ES-I3 (cell line): ENCODE data around the gene KIAA1191.
"Not testable (repeated sequence)": the region's sequence is repeated elsewhere in the genome, so short reads cannot be mapped to it uniquely, and the experiment has no call there.

ENCODE experiments used
- H3K36me3 ChIP-seq: 2 replicates; pipeline ENCODE4 v1.6.1; 2013; ENCODE audit warnings: mild to moderate bottlenecking, low read length, control low read depth, moderate library complexity; ENCODE audit not compliant: insufficient read depth
- H3K4me1 ChIP-seq: 2 replicates; pipeline ENCODE4 v1.6.1; 2013; ENCODE audit warnings: mild to moderate bottlenecking, control low read depth, low read length; ENCODE audit not compliant: insufficient read depth
- H3K9ac ChIP-seq: 2 replicates; pipeline ENCODE4 v1.6.1; 2013; ENCODE audit warnings: low read depth, mild to moderate bottlenecking, low read length, moderate library complexity
- H3K9me3 ChIP-seq: 2 replicates; pipeline ENCODE4 v1.6.1; 2013; ENCODE audit warnings: mild to moderate bottlenecking, low read length, moderate library complexity; ENCODE audit not compliant: control insufficient read depth, insufficient read depth

KIAA1191 gene

DNA sequence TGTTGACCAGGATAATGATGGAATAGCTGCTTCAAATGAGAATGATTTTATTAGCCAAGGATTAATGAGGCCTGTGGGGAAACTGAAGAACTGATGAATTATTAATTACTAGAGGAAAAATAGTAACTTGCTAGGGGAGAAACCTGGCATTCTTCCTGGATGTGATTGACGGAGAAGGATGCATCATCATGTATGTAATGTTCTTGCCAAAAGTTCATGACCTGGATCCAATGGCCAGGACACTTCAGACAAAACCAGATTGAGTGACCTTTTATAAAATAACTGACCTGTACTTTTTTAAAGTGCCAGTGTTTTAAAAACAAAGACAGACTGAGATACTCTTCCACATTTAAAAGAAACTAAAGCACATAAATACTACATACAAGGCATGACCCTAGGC is 23.7 kb downstream of the KIAA1191 start:
- Histone ChIP-seq H3K36me3 (peaks cover 5% of the 10 kb centered on the region; the same call in 1 of the 2 replicates), H3K9me3 (no peaks in the 10 kb centered on the region), H3K4me1 (no peaks in the 10 kb centered on the region), H3K9ac (no peak overlapping the region)

DNA sequence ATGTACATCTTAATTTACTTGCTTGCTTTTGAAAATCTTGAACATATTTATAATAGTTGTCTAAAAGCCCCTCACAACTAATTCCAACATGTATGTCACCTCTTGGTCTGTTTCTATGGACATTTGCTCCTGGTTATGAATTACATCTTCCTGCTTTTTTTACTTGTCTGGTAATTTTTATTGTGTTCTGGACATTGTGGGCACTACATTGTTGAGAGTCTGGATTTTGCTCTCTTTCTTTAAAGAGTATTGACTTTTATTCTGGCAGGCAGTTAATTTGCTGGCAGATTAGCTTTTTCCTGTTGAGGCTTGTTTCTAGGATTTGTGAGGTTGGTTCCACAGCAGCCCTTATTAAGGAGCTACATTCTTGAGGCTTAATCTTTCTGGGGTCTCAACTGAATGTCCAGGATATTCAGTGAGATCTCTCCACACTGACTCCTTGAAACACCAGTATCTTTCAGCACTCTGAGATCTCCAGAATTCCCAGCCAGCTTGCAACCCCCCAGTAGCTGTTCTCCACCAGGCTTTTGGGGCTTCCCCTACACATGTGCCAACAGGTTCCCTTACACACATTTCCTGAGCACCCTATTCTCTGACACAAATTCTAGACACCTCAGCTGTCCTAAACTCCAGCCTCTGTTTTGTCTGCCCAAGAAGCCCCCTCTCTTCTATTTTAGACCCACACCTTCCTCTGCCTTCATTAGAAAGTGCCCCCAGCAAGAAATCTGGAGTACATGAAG is 27.4 kb downstream of the KIAA1191 start:
- no peaks in the 10 kb centered on the region for H3K9me3 ChIP-seq
- H3K4me1 ChIP-seq = no peaks in the 10 kb centered on the region
- peaks cover 5% of the 10 kb centered on the region; the same call in 1 of the 2 replicates for H3K36me3 ChIP-seq
- H3K9ac ChIP-seq = no peak overlapping the region

DNA sequence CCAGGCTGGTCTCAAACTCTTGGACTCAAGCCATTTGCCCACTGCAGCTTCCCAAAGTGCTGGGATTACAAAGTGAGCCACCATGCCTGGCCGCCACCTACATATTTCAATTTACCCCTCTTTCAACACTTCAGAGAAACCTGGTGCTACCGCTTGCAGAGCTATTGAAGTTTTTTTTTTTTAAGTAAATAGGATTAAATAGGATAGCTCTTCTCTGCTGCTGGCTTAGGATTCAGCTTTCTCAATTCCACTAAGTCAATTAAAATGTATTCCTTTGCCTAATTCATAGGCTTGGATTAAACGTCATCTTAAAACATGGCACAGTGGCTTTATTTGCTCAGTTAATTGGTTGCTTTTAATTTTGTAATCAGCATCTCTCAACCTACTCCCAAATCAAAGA is 41.0 kb downstream of the KIAA1191 start:
- no peaks in the 10 kb centered on the region for H3K36me3 ChIP-seq

DNA sequence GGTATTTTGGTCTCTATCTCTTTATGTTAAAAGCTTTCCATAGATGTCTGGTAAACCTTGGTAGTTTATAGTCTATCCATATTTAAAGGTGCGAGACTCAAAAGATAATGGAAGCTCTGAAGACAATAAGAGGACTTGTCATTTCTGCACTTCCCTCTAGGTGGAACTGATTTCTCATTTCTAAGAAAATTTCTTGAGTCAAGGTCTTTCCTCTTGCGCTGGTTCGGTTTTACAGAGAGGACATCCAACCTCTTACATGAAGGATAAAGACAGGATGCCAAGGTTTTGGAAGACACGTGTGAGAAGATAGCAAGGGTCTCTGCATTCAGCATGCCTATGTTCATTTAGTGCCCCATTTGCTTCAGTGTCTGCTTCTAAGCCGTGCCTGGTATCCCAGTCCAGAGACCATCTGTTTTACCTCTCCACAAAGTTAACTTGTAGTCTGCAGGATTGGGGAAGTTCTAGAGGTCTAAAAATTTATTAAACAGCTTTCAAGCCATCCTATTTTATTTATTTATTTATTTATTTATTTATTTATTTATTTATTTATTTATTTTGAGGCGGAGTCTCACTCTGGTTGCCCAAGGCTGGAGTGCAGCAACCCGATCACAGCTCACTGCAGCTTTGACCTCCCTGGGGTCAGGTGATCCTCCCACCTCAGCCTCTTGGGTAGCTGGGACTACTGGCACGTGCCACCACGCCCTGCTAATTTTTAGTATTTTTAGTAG is 41.6 kb downstream of the KIAA1191 start:
- no peak overlapping the region for H3K9ac ChIP-seq
- H3K9me3 ChIP-seq = no peaks in the 10 kb centered on the region
- peaks cover under 1% of the 10 kb centered on the region; the same call in 1 of the 2 replicates for H3K36me3 ChIP-seq
- no peaks in the 10 kb centered on the region for H3K4me1 ChIP-seq

More for the DNA sequence above, 41.0 kb downstream of the KIAA1191 start:
- Histone ChIP-seq H3K9me3 (no peaks in the 10 kb centered on the region), H3K4me1 (no peaks in the 10 kb centered on the region), H3K9ac (no peak overlapping the region)

DNA sequence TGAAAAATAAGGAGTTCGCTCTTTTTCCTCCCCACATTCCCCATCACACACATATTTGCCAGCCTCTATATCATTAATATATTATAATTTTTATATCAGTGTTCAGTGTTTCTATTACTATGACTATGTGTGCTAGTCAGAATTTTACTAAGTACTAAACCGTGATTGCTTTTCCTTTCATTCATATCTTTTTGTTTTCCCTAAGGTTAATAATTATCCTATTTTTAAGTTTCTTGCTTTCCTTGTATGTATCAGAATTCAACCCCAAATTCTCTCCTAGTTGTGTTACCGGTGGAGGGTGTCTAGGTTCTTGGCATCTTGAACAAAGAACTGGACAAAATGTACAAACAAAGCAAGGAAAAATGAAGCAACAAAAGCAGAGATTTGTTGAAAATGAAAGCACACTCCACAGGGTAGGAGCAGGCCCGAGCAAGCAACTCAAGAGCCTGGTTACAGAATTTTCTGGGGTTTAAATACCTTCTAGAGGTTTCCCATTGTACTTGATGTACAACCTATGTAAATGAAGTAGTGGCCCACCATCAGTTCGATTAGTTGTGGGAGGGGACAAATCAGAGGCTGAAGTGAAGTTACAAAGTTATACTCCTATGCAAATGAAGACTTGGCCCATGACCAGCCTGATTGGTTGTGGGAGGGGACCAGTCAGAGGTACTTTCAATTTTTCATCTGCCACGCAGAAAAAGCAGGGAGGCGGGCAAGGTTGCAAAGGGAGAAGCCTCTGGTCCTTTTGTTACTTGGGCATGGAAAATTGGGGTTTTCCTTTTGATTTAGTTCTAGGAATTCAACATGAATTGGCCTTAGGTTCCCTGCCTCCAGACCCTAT is 43.8 kb downstream of the KIAA1191 start:
- no peaks in the 10 kb centered on the region for H3K4me1 ChIP-seq
- H3K9ac ChIP-seq = no peak overlapping the region
- H3K9me3 ChIP-seq = no peaks in the 10 kb centered on the region
- H3K36me3 ChIP-seq = peaks cover 4% of the 10 kb centered on the region; the same call in 1 of the 2 replicates

DNA sequence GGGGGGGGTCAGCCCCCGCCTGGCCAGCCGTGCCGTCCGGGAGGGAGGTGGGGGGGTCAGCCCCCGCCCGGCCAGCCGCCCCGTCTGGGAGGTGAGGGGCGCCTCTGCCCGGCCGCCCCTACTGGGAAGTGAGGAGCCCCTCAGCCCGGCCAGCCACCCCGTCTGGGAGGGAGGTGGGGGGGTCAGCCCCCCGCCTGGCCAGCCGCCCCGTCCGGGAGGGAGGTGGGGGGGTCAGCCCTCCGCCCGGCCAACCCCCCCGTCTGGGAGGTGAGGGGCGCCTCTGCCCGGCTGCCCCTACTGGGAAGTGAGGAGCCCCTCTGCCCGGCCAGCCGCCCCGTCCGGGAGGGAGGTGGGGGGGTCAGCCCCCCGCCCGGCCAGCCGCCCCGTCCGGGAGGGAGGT is 56.2 kb downstream of the KIAA1191 start:
- not testable (repeated sequence) for H3K36me3 ChIP-seq, H3K9ac ChIP-seq, H3K9me3 ChIP-seq, H3K4me1 ChIP-seq
